Measurements from ENCODE around the gene FOXO3.

Gene FOXO3

GRCh38 chr6:108560463-108561308, at the start of gene FOXO3:
Gene FOXO3 (plus strand): TSS chr6:108560917. CDS start chr6:108561209, 292 bp downstream.
- Histone ChIP-seq H3K4me1 (ENCODE audit: control insufficient read depth in 1 of 2, insufficient read depth in 1 of 2, low read depth in 1 of 2, low read length in 1 of 2) (peaks cover 36 to 44% of the 10 kb centered on the region in 2 experiments), H3K27me3 (peaks cover 10% of the 10 kb centered on the region), H3K4me3 (ENCODE audit: low read depth in 1 of 2, low read length in 1 of 2) (peak within 1 kb of the TSS; percentile 81 to 91), H3K36me3 (no peaks in the 10 kb centered on the region), H3K9me3 (no peaks in the 10 kb centered on the region), H3K27ac (peak within 1 kb of the TSS; percentile 99)
- TF ChIP-seq CTCF (IDR thresholded peaks at IDR 0.05) = peak; percentile 53

- Histone ChIP-seq H3K9me3 (no peaks in the 10 kb centered on the region), H3K27ac (no peak overlapping the region), H3K36me3 (no peaks in the 10 kb centered on the region), H3K4me1 (ENCODE audit: control insufficient read depth in 1 of 2, insufficient read depth in 1 of 2, low read depth in 1 of 2, low read length in 1 of 2) (no peaks in the 10 kb centered on the region), H3K4me3 (ENCODE audit: low read depth in 1 of 2, low read length in 1 of 2) (no peak overlapping the region), H3K27me3 (no peaks in the 10 kb centered on the region)
- TF ChIP-seq CTCF (IDR thresholded peaks at IDR 0.05) = no peak
Measured at GRCh38 chr6:108518714-108519576, 41.8 kb upstream of the FOXO3 start.

GRCh38 chr6:108521616-108522107, 39.1 kb upstream of the FOXO3 start:
- Histone ChIP-seq H3K4me3 (ENCODE audit: low read depth in 1 of 2, low read length in 1 of 2) (no peak overlapping the region), H3K9me3 (no peaks in the 10 kb centered on the region), H3K27me3 (no peaks in the 10 kb centered on the region), H3K36me3 (no peaks in the 10 kb centered on the region), H3K4me1 (ENCODE audit: control insufficient read depth in 1 of 2, insufficient read depth in 1 of 2, low read depth in 1 of 2, low read length in 1 of 2) (no peaks in the 10 kb centered on the region), H3K27ac (no peak overlapping the region)
- TF ChIP-seq CTCF (IDR thresholded peaks at IDR 0.05) = no peak

- Histone ChIP-seq H3K27ac (no peak overlapping the region), H3K9me3 (no peaks in the 10 kb centered on the region), H3K36me3 (no peaks in the 10 kb centered on the region)
Measured at GRCh38 chr6:108523697-108524096, 37.0 kb upstream of the FOXO3 start.

More at GRCh38 chr6:108523697-108524096, 37.0 kb upstream of the FOXO3 start:
- Histone ChIP-seq H3K4me1 (ENCODE audit: control insufficient read depth in 1 of 2, insufficient read depth in 1 of 2, low read depth in 1 of 2, low read length in 1 of 2) (no peaks in the 10 kb centered on the region), H3K4me3 (ENCODE audit: low read depth in 1 of 2, low read length in 1 of 2) (no peak overlapping the region), H3K27me3 (no peaks in the 10 kb centered on the region)
- TF ChIP-seq CTCF (IDR thresholded peaks at IDR 0.05) = no peak

Measured in neutrophil (primary cell).